ENCODE results near the gene C11orf91.

DNA sequence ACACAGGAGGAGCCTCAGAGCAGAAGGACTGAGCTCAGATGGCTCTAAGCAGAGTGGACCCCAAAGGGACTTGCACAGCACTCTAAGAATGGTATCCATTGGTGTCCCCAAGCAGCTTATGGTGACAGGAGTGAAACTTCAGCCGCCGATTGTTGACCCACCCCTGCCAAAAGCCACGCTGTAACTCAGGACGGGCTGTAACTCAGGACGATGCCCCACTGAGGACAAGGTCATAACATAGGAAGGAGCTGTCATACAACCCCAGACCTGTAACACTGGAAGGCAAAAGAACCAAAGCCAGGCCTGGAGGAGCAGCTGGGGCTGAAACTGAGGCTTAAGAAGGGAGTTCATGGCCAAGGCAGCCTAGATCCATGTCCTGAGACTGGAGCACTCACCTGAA is 21.4 kb upstream of the C11orf91 start:
- no peak for TF ChIP-seq ZFX (IDR thresholded peaks at IDR 0.05)
- TF ChIP-seq, protein P1, sequence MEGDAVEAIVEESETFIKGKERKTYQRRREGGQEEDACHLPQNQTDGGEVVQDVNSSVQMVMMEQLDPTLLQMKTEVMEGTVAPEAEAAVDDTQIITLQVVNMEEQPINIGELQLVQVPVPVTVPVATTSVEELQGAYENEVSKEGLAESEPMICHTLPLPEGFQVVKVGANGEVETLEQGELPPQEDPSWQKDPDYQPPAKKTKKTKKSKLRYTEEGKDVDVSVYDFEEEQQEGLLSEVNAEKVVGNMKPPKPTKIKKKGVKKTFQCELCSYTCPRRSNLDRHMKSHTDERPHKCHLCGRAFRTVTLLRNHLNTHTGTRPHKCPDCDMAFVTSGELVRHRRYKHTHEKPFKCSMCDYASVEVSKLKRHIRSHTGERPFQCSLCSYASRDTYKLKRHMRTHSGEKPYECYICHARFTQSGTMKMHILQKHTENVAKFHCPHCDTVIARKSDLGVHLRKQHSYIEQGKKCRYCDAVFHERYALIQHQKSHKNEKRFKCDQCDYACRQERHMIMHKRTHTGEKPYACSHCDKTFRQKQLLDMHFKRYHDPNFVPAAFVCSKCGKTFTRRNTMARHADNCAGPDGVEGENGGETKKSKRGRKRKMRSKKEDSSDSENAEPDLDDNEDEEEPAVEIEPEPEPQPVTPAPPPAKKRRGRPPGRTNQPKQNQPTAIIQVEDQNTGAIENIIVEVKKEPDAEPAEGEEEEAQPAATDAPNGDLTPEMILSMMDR (conservative IDR thresholded peaks at IDR 0.05): no peak

Data from C4-2B (cell line).